ENCODE data around the gene NDRG3. TPM values are rescaled to one million over a fixed set of nuclear protein-coding genes. Genes with fewer than 3 reads are reported as not detected.

Gene NDRG3
- total and polyA plus RNA-seq, 2 donors (not counting 3 experiments of a cell fraction or from before 2014, with no cell fraction given), result 25.7 to 27.7 TPM

- no peak for DNase-seq (ENCODE audit: low read depth, low spot score)
- Histone ChIP-seq H3K4me1 (ENCODE audit: control insufficient read depth, extremely low read depth, insufficient read depth, low read length) (peaks cover 11% of the 10 kb centered on the region), H3K9me1 (replicated peaks; ENCODE audit: control insufficient read depth, extremely low read depth, insufficient read depth, low read length) (no peaks in the 10 kb centered on the region), H2AFZ (ENCODE audit: low read depth, low read length) (no peak overlapping the region), H3K9ac (replicated peaks; ENCODE audit: extremely low read depth, insufficient read depth, low read length) (no peak overlapping the region), H3K79me2 (ENCODE audit: control insufficient read depth, insufficient read depth, low read length) (no peaks in the 10 kb centered on the region), H3K27ac (ENCODE audit: insufficient read depth, low read depth, low read length) (no peak overlapping the region), H3K36me3 (ENCODE audit: control insufficient read depth in 2 of 2, extremely low read depth in 1 of 2, insufficient read depth in 2 of 2, low read length in 2 of 2) (no peaks in the 10 kb centered on the region), H4K20me1 (replicated peaks; ENCODE audit: control insufficient read depth, extremely low read depth, insufficient read depth, low read length) (no peaks in the 10 kb centered on the region), H3K27me3 (ENCODE audit: control insufficient read depth in 2 of 2, insufficient read depth in 2 of 2, low read length in 2 of 2) (no peaks in the 10 kb centered on the region), H3K4me2 (ENCODE audit: insufficient read depth, low read length) (no peak overlapping the region), H3K9me3 (replicated peaks; ENCODE audit: control insufficient read depth, insufficient read depth, low read length) (no peaks in the 10 kb centered on the region), H3K4me3 (replicated peaks in 1 of 3; ENCODE audit: insufficient read depth in 1 of 3, low read depth in 1 of 3, low read length in 3 of 3) (no peak overlapping the region)
- CTCF ChIA-PET, result interaction anchor here (1.0 to 2.4 kb wide), 4 partner anchors 8 to 25 kb away, joined by 3 to 9 read pairs (median 6); no protein-coding TSS in a partner anchor
- FAIRE-seq, result no peak
- dilution Hi-C loops (cut with MboI; ENCODE audit: extremely low pct_ligation_motif_present, low sequenced_read_pairs) (no loop called here), intact Hi-C loops (cut with micrococcal nuclease) (no loop called here)
- TSS peak; percentile 22 for BruUV-seq (replicated peaks)
- POLR2A ChIA-PET, result interaction anchor here (0.7 to 1.2 kb wide), 2 partner anchors 15 to 78 kb away, joined by 3 to 8 read pairs; no protein-coding TSS in a partner anchor
- TF ChIP-seq POLR2AphosphoS5 (IDR thresholded peaks at IDR 0.05; ENCODE audit: insufficient read depth, low read depth, low read length) (no peak), MAX (IDR thresholded peaks at IDR 0.05; ENCODE audit: insufficient read depth, insufficient read length) (no peak), POLR2A (IDR thresholded peaks at IDR 0.05; ENCODE audit: low read depth, low read length) (no peak), MYC (IDR thresholded peaks at IDR 0.05; ENCODE audit: low read depth, low read length) (no peak), JUN (IDR thresholded peaks at IDR 0.05; ENCODE audit: borderline replicate concordance, insufficient read depth, insufficient read length, low read depth) (no peak), GATA2 (IDR thresholded peaks at IDR 0.05; ENCODE audit: insufficient read depth, insufficient read length, low read depth, low read length) (no peak), CTCF (IDR thresholded peaks at IDR 0.05; ENCODE audit: extremely low read depth in 1 of 2, insufficient read depth in 1 of 2, low read depth in 1 of 2, low read length in 2 of 2) (no peak), EZH2 (IDR thresholded peaks at IDR 0.05; ENCODE audit: borderline replicate concordance, low read depth, low read length, severe bottlenecking) (no peak), FOS (IDR thresholded peaks at IDR 0.05; ENCODE audit: borderline replicate concordance, insufficient read depth, low read length) (no peak)
Observed at GRCh38 chr20:36744243-36744642, 1.6 kb downstream of the NDRG3 start.
